GM21737 (cell line): ENCODE results near the gene MAST4.

Experiments
- ATAC-seq: cut with Tn5 transposase; IDR thresholded peaks from one replicate; pipeline ENCODE4 v1.9.1; 2021; ENCODE audit warnings: mild to moderate bottlenecking, moderate library complexity; ENCODE audit not compliant: unreplicated experiment

Gene MAST4

DNA sequence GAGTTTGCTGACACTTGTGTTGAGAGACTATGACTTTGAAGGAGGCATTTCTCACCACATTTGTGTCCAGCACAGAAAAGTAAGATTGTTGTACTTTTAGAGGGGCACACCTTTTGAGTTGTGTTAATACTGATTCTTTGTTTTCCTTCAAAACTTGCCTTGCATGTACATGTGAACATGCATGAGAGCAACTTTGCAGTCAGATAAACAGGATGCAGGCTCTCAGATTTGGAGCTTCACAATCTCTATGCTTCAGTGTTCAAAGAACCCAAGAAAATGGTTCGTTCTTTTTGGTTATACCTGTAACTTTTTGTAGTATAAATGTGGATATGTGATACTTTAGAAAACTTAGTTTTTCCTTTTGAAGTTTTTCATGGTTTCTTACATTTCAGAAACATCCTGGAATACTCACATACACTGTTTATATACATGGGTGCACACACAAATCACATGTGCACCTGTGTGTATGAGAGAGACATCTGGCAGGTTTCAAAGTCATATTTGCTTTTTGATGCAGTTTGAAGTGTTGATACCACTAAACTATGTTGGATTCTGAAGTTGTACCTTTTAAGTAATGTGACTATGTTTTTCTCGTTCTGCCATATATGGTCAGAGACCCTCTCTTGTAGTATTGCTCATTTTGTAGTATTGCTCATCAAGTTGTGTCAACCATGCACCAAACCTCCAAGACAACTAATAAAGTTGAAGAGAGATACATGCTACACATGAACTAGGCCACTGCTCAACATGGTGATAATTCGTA is 409.7 kb downstream of the MAST4 start:
- ATAC-seq = no peak

GRCh38 chr5:67006500-67006848 is 410.3 kb downstream of the MAST4 start:
- no peak for ATAC-seq

GRCh38 chr5:67009028-67009427 is 412.8 kb downstream of the MAST4 start:
- no peak for ATAC-seq

DNA sequence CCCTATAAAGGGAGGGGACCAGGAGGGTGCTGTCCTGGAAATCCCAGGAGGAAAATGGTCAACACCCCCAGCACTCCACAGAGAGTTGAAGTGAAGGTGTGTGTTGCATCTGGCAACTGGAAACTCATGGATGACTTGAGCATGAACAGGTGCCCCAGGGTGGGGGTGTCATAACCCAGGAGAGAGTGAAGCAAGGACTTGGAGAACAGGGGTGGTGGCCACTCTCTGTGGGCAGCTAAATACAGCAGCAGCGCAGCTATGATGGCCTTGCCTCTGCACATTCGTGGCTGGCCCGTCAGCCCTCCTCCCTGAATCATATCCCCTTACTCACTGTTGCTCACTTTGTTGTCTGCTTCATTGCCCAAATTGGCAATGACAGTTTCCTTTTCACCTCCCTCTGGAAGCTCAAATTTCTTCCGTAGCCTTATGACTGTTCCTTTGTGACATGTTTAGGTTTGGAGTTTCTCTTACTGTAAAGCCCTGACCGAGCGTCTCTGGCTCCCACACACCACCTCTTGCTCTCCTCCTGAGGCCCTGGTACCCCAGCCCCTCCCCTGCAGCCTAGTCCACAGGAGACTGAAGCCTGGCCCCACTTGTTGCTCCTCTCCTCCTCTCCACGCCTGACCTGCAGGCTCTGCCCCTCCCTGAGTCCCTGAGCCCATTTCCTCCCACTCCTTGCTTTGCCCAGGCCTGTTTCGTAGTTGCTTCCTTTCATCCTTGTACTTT is 414.7 kb downstream of the MAST4 start:
- no peak for ATAC-seq

GRCh38 chr5:67011422-67011821 is 415.2 kb downstream of the MAST4 start:
- ATAC-seq = no peak

- ATAC-seq = no peak
These were observed 416.0 kb downstream of the MAST4 start for GRCh38 chr5:67012171-67012570.

DNA sequence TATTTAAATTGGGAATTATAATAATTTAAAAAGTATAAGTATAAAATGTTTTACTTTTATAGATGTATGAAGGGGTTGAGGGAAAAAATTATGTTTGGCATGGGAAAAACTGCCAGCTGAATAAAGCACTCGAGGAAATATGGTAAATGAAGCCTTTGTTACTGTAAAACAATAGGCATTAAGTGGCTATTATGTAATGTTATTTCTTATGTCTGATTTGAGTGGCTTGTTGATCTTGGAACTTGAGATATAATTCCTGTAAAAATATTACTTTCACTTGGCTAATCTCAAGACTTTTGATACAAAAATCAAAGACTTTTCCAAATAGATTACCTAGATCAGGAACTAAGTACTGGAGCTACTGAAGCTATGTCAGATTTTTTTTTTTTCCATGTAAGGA is 417.5 kb downstream of the MAST4 start:
- no peak for ATAC-seq

- no peak for ATAC-seq
These were observed 418.0 kb downstream of the MAST4 start for GRCh38 chr5:67014191-67014590.

GRCh38 chr5:67014957-67015400 is 418.8 kb downstream of the MAST4 start:
- no peak for ATAC-seq

GRCh38 chr5:67015541-67016191 is 419.5 kb downstream of the MAST4 start:
- ATAC-seq = no peak

DNA sequence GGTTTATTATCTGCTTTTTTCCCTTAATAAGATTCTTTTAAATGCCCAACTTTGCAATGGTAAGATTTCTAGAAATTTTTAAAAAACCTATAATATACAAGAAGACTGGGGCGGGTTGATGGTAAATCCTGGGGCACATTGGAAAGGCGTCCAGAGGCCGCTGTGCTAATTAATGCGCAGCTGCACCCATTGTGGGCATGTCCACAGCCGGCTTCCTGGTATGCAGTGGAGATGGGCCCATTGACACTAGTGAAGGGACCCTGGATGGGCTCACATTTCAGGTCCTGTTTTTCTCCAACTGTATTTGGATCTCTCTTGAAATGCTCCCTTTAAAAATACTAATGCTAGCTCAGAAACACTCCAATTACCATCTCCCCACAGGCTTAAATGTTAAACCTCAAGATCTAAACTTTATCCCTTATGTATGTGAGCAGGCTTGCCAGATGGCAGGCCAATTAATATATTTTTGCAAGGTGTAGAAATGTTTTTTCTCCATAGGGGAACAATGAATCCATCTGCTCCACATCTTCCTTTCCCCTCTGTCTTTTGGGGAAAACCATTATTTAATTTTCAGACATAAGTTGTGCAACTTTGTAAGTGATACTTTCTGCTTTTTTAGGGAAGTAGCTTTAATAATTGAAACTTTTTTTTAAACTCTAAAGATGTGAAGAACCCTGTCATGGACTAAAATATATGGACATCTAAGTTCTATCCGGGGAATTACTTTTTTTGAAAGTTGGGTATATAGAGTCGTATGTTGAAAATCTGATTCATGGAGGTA is 423.1 kb downstream of the MAST4 start:
- no peak for ATAC-seq

DNA sequence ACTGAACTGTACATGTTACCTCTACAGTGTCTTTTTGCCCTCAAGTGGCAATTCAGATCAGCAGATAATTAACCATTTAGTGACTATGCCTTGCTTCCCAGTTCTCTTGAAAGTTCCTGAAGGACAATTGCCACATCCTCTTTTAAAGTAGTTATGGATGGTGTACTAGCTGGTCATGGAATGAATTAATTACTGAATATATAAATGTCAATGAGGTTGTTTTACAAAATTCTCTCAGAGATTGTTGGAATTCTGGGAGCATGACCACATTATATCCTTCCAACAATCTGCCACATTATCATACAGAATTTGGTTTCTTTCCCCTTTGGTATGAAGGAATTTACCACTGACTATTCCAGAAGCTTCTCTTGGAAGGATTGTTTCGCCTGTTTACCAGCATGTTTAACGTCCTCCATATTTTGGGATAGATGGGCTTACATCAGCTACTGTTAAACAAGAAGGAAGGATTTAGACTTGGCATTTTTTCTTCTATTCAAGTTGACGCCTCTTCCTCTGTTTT is 424.0 kb downstream of the MAST4 start:
- no peak for ATAC-seq

DNA sequence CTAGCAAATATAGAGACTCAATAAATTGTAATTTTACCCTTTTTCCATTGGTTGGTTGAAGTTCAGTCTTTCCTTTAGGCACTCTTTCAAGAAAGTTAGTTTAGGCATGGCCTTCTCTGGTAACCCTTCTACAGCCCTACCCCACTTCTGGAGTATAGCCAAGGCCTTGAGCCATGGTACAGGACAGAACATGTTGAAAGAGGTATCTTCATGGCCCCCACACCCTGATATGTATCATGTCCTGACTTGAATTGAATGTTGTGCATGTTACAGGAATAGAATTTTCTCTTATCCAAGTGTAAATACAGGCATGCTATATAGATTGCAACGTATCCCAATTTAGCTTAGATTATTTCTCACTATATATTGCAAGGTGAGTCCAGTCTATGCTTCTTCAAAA is 424.8 kb downstream of the MAST4 start:
- no peak for ATAC-seq

- ATAC-seq = no peak
These were observed 425.3 kb downstream of the MAST4 start for GRCh38 chr5:67021521-67021920.

DNA sequence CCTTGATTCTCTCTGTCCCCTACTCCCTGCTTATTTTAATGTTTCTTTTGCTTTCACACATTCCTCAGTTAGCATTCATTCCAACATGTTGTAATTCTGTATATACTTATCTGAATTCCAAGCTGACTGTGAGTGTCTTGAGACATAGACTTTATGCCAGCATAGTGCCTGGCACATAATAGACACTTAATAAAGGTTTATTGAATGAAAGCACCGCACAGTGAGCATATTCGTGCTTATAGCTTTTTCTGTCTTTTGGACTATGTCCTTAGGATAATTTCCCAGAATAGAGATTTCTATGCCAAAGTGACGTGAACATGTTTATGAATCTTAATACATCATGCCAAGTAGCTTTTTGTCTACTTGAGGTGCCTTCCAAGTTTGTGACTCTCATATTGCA is 425.8 kb downstream of the MAST4 start:
- ATAC-seq = no peak

GRCh38 chr5:67025457-67025856 is 429.3 kb downstream of the MAST4 start:
- ATAC-seq = no peak

DNA sequence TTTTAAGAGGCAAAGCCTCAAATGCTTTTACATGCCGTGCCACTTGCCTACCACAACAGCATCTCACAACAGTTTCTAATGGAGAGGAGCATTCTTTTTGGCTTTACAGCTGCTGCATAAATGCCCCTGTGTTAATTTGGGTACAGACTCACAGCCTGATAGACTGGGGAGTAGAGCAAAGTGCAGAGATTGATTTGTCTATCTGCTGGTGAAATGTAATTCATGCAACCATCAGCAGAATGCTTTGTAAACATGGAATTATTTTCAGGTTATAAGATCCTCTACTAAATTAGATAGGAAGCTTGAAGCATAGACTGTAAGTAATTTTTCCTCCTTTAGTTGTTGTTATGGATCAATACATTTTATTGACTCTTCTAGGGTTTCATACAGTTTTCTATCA is 430.1 kb downstream of the MAST4 start:
- ATAC-seq = no peak

- no peak for ATAC-seq
These were observed 431.0 kb downstream of the MAST4 start for GRCh38 chr5:67027171-67027570.

- no peak for ATAC-seq
These were observed 432.2 kb downstream of the MAST4 start for GRCh38 chr5:67028371-67028770.

DNA sequence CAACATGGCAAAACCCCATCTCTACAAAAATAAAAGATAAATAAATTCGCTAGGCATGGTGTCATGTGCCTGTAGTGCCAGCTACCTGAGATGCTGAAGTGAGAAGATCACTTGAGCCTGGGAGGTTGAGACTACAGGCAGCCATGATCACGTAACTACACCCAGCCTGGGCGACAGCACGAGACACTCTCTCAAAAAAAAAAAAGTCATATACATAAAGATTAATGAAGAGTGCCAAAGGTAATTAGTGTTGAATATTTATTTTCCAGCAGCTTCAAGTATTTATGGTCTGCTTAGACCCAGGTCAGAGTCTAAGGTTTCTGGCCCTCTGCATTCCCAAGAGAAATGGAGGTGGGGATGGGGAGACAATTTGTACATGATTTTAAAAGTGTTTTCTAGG is 432.7 kb downstream of the MAST4 start:
- ATAC-seq = no peak

DNA sequence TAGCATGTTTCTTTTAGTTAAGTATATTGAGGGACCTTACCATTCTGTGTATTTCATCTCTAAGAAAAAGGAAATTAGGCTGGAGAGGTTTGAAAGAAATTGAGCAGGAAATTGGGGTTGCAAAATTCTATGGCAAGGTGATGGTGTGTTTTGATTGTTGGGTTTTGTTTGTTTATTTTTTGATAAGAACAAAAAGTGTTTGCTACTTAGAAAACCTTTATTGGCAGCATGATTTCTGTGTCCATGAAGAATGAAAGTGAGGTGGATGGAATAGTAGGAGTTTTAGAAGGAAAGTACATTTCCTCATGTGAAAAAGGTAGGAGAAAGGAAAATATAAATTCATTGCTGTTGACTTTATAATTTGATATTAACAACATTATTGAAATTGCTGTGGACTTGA is 433.3 kb downstream of the MAST4 start:
- ATAC-seq = no peak
